Skin of body (tissue), 2 donors: Measurements from ENCODE around the gene ING3. TPM values are rescaled to one million over a fixed set of nuclear protein-coding genes. Genes with fewer than 3 reads are reported as not detected.
"Not testable (repeated sequence)": the region's sequence is repeated elsewhere in the genome, so short reads cannot be mapped to it uniquely, and the experiment has no call there.

Source experiments
- DNase-seq: peaks from one replicate; lab custom pipeline; 2025; lab: John Stamatoyannopoulos, UW
- total RNA-seq: library from RNA; depleted of rRNA; stranded (reverse); fragments of >200 nt; gene quantifications from one replicate; pipeline ENCODE4 v1.2.3, GENCODE V29; 2014

The ING3 gene
- total RNA-seq, 1 donor from 2014 or later, result 14.8 TPM

GRCh38 chr7:121001234-121001906 lies 50.8 kb downstream of the ING3 start:
- DNase-seq, result no peak

GRCh38 chr7:121002048-121002756 lies 51.6 kb downstream of the ING3 start:
- DNase-seq, result peak; percentile 69

- peak; percentile 86 for DNase-seq
Measured at GRCh38 chr7:121002757-121003200, 52.2 kb downstream of the ING3 start.

DNA sequence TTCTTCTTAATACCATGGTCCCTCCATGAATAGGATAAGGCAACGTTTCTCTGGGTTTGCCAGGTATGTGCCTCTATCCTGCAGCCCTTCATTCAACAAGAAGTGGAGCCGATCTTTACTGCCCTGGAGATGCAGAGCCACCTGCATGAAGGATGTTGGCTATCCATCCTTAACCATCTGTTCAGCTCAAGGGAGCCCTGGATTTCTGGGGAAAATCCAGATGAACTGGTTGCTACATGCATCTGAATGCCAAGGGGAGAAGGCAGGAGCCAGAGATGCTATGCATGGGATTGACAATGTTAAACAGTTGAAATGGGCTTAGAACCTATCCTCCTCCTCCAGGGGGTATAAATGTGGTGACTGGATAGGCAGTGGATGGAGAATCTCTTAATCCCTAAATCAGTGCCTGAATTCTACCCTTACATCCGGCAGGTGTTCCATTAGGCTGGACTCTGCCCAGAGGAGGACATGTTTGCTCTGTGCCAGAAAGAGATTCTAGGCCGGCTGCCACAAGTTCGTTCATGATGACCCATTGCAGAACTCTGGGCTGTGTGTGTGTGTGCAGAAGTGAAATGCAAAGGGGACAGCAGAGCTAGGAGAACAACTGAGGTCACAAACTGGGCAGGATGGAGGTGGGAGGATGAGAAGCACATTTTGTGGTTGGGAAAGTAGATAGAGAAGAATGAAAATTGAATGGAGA lies 53.6 kb downstream of the ING3 start:
- DNase-seq, result no peak

- DNase-seq, result not testable (repeated sequence)
Measured at GRCh38 chr7:121005058-121005457, 54.5 kb downstream of the ING3 start.

DNA sequence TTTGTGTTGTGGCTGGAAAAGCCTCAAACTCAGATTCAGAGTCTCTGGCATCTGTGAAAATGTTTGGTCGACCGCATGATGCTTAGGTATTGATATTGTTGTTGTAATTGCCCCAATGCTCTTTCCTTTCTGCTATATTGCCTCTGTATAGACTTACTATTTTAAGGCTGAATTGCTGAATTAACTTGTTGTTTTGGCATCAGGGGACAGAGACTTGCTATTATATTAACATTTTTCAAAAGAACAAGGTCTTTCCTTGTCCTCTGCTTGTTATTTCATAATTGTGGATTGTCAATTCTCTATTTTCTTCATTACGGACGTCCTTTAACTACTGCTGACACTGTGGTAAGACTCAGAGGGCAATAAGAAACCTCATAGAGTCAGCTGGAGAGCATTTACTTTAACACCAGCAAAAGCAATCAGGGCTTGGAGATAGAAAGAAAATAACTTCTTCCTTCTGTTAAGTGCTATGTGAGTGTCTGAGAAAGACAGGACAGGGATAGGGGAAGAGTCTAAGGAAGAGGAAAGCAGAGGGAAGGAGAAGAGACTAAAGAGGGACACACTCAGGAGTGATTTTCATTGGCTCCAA lies 55.5 kb downstream of the ING3 start:
- no peak for DNase-seq

DNA sequence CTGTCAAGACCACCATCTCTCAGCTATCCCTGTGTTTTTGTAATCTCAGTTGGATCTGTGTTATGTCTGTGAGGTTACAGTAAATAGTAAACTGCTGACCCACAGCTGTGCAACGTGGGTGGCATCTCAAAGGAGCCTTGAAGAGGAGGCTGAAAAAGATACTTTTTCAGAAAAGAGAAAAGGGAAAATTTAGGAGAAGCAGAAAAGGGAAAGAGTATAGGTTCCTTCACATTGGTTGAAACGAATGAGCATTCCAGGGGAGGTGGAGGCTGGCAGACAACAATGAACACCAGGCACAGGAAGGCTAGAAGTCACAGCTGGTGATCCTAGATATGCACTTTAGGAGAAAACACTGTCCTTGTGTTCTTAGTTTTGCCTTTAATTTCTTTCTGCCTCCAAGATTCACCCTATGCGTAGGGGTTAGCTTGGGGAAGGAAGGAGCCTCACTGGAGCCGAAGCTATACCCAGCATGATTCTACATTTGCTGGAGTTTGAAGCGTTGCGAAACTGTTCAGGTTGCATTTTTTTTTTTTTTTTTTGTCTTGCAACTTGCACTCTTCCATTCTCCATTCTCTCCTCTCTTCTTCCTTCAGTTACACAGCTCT lies 56.2 kb downstream of the ING3 start:
- no peak for DNase-seq

DNA sequence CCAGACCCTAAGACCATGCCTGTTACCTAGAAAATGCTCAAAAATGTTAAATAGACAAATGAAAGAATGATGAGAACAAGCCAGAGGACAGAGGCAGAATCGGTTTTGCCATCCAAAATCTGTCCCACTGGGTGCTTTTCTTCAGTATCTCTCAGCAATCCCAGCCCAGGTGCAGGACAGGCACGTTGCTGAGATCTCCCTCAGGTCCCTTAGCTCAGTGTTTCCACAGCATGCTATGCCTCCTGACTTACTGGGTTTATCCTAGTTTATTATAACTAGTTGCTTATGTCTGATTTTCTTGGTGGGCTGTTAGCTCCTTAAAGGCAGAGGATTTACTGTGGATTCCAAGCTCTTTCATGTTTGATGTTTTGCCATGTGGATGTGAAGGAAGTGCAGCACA lies 58.2 kb downstream of the ING3 start:
- no peak for DNase-seq

DNA sequence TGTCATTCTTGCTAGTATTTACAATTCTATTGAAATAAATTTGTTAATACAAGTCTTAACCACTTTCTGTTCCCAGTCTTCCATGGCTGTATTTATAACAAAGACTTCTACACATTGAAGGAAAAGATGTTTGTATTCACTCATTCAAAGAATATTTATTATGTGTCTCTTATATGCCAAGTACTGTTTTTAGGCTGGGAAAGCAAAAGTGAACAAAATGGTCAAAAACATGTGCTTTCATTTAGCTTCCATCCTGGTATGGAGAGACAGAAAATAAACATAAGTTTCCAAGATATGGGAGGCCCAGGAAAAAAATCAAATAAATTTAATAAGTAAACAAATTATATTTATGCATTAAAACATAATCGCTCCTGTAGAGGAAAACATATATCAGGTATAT lies 60.8 kb downstream of the ING3 start:
- DNase-seq, result peak; percentile 79

- DNase-seq, result no peak
Measured at GRCh38 chr7:121012170-121012874, 61.7 kb downstream of the ING3 start.

- DNase-seq, result no peak
Measured at GRCh38 chr7:121012919-121013318, 62.3 kb downstream of the ING3 start.

DNA sequence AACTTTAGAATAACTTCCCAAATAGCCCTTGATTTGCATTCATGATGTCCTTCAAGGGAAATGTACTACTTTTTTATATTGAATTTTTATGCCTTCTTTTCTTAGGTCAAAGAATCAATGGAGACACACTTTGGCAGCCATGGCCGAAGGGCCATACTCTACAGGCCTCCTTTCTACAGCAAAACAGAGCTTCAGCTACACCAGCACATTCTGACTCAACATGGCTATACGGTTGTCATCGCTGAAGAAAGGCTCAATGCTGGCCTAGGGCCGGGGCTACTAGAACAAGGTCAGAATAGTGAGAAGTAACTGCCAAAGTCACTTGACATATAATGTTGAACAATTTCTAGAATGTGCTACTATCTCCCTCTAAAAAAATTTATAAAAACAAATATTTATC lies 65.0 kb downstream of the ING3 start:
- DNase-seq, result no peak

DNA sequence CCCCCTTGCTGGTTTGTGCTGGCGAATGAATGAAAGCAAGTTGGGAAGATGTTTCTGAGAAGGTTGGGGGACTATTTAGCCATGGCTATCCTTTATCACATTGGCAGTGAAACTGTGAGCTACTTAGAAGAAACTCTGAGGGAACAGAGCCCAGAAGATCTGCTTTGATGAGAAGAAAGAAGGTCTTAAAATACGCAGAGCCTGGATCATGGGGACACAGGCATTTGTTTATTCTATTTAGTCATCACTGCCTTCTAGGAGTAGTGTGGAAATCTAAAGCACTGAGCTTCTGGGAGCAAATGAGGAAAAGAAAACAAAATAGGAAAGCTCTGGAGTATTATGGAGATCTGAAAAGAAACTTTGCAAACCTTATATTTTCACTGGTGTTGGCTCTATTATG lies 66.4 kb downstream of the ING3 start:
- DNase-seq, result no peak

- DNase-seq, result no peak
Measured at GRCh38 chr7:121017586-121017985, 67.0 kb downstream of the ING3 start.

- DNase-seq, result peak; percentile 71
Measured at GRCh38 chr7:121019018-121019417, 68.4 kb downstream of the ING3 start.

- DNase-seq, result peak; percentile 6
Measured at GRCh38 chr7:121020249-121020988, 69.8 kb downstream of the ING3 start.

- DNase-seq, result no peak
Measured at GRCh38 chr7:121020989-121021969, 70.7 kb downstream of the ING3 start.

DNA sequence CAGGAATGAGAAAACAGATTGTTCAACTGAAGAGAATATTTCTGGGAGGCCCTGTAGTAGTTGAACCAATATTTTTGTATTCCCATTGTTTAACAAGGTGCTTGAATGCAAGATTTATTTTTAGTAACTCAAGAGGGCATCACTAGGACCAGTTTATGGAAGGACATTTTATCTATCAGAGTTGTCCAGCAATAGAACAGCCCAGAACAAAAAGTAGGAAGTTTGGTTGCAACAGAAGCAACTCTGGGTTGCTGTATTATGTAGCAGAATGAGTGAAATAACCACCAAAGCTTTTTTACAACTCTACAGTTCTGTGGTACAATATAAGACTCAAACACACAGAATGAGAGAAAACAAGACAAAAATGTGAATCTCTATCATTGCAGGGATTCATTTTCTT lies 72.6 kb downstream of the ING3 start:
- no peak for DNase-seq
